HUES48 (cell line): ENCODE measurements around the gene IL10.

Experiments
- H3K27ac ChIP-seq: one replicate; pipeline ENCODE4 v1.7.0; 2013; ENCODE audit warnings: low read depth, low read length, inconsistent platforms
- H3K27me3 ChIP-seq: 2 replicates; pipeline ENCODE4 v1.6.1; 2013; ENCODE audit warnings: mild to moderate bottlenecking, low read length; ENCODE audit not compliant: control insufficient read depth, insufficient read depth
- H3K36me3 ChIP-seq: 2 replicates; pipeline ENCODE4 v1.6.1; 2013; ENCODE audit warnings: low read length; ENCODE audit not compliant: control insufficient read depth, insufficient read depth
- H3K4me1 ChIP-seq: 2 replicates; pipeline ENCODE4 v1.6.1; 2013; ENCODE audit warnings: mild to moderate bottlenecking, low read length; ENCODE audit not compliant: control insufficient read depth, insufficient read depth
- H3K4me3 ChIP-seq: 2 replicates; pipeline ENCODE4 v1.5.1; 2013; ENCODE audit warnings: mild to moderate bottlenecking, low read depth, low read length
- H3K9ac ChIP-seq: 2 replicates; pipeline ENCODE4 v1.6.1; 2013; ENCODE audit warnings: mild to moderate bottlenecking, low read depth, low read length, moderate library complexity
- H3K9me3 ChIP-seq: 2 replicates; pipeline ENCODE4 v1.6.1; 2013; ENCODE audit warnings: low read length; ENCODE audit not compliant: control insufficient read depth, insufficient read depth

IL10 gene

DNA sequence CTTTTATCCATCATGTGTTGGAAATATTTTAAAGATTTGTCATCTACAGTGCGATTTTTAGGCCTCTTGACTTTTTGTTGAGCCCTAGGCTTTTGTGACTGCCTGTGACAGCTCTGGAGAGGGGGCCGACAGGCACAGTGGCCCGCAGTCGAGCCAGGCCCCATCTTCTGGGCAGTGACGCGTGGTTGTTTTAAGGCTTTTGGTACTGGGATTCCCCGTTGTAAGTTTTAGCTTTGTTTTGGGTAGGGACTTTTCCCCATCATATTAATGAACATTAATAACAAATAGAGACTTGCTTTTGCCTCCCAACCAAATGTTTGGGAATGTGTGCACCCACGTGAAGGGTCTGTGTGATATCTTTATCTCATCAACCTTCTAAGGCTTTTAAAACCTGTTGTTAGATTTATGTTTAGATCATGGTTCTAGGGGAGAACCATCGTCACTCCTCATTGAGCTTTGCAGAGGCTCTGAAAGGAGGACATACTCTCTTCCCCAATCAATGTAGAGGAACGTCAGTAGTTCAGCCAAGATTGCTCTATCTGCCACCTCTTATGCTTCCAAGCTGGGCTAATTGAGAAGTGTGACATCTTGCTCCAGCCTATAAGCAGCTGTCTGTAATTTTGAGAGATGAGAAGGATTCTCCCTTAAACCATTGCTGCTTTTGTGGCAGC, 53.0 kb downstream of the IL10 start:
- Histone ChIP-seq H3K27me3 (no peaks in the 10 kb centered on the region), H3K27ac (no peak overlapping the region), H3K4me3 (no peak overlapping the region), H3K9me3 (no peaks in the 10 kb centered on the region), H3K9ac (no peak overlapping the region), H3K4me1 (peaks cover 15% of the 10 kb centered on the region), H3K36me3 (no peaks in the 10 kb centered on the region)

DNA sequence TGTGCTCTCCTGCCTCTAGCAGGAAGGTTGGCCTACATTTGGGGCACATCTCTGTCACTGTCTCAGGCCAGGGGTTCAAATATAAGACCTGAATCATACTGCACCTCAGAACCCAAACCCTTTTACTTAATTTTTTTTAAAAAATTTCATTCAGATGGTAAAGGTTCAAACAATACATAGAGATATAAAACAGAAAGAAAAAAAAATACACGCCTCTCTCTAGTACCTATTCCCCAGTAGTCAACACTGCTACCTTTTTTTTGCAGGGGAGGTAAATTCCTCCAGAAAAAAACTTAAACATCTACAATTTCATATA, 54.7 kb downstream of the IL10 start:
- Histone ChIP-seq H3K9ac (no peak overlapping the region), H3K4me1 (no peaks in the 10 kb centered on the region)

More for the DNA sequence above, 54.7 kb downstream of the IL10 start:
- no peak overlapping the region for H3K4me3 ChIP-seq
- no peaks in the 10 kb centered on the region for H3K27me3 ChIP-seq
- H3K27ac ChIP-seq, result no peak overlapping the region
- no peaks in the 10 kb centered on the region for H3K36me3 ChIP-seq
- no peaks in the 10 kb centered on the region for H3K9me3 ChIP-seq
